GM12872 (cell line): ENCODE measurements around the gene TTK.

Experiments
- CTCF ChIP-seq: IDR thresholded peaks from 3 replicates; pipeline ENCODE4 v1.5.1; 2011; ENCODE audit warnings: low read depth, mild to moderate bottlenecking, low read length, moderate library complexity; ENCODE audit not compliant: insufficient read depth

Gene TTK

GRCh38 chr6:80021591-80021990, 17.1 kb downstream of the TTK start:
- TF ChIP-seq CTCF: no peak

- no peak for TF ChIP-seq CTCF
These were observed 18.4 kb downstream of the TTK start for GRCh38 chr6:80022803-80023202.

- no peak for TF ChIP-seq CTCF
These were observed 24.1 kb downstream of the TTK start for GRCh38 chr6:80028589-80028988.

- TF ChIP-seq CTCF: no peak
These were observed 25.0 kb downstream of the TTK start for GRCh38 chr6:80029470-80029869.

GRCh38 chr6:80060774-80061173, 56.3 kb downstream of the TTK start:
- TF ChIP-seq CTCF: no peak

- no peak for TF ChIP-seq CTCF
These were observed 72.6 kb downstream of the TTK start for GRCh38 chr6:80077067-80077466.

GRCh38 chr6:80088637-80089036, 84.2 kb downstream of the TTK start:
- TF ChIP-seq CTCF: no peak

- TF ChIP-seq CTCF: no peak
These were observed 87.1 kb downstream of the TTK start for GRCh38 chr6:80091506-80091905.
